GM18867 (cell line): ENCODE results near the gene SLC38A3.

ENCODE experiments used
- ATAC-seq: cut with Tn5 transposase; IDR thresholded peaks from one replicate; pipeline ENCODE4 v1.9.1; 2021; ENCODE audit warnings: mild to moderate bottlenecking, moderate library complexity; ENCODE audit not compliant: unreplicated experiment

Gene SLC38A3

GRCh38 chr3:50204804-50205412, at the start of gene SLC38A3:
TSS of gene SLC38A3 (plus strand) at chr3:50205271. CDS start at chr3:50214200, 8,929 bp downstream.
- ATAC-seq, result no peak

- ATAC-seq, result no peak
Observed at GRCh38 chr3:50155491-50155878, 49.6 kb upstream of the SLC38A3 start.

GRCh38 chr3:50155891-50156290, 49.2 kb upstream of the SLC38A3 start:
- ATAC-seq, result no peak

- ATAC-seq, result no peak
Observed at GRCh38 chr3:50156549-50157493, 48.2 kb upstream of the SLC38A3 start.

GRCh38 chr3:50157827-50158529, 47.1 kb upstream of the SLC38A3 start:
- ATAC-seq, result no peak

GRCh38 chr3:50158530-50159146, 46.4 kb upstream of the SLC38A3 start:
- no peak for ATAC-seq

- ATAC-seq, result no peak
Observed at GRCh38 chr3:50160561-50160983, 44.5 kb upstream of the SLC38A3 start.

GRCh38 chr3:50161320-50161719, 43.8 kb upstream of the SLC38A3 start:
- ATAC-seq, result no peak

- no peak for ATAC-seq
Observed at GRCh38 chr3:50162034-50162883, 42.8 kb upstream of the SLC38A3 start.

- no peak for ATAC-seq
Observed at GRCh38 chr3:50163572-50164455, 41.3 kb upstream of the SLC38A3 start.

- no peak for ATAC-seq
Observed at GRCh38 chr3:50164481-50164880, 40.6 kb upstream of the SLC38A3 start.

- ATAC-seq, result no peak
Observed at GRCh38 chr3:50164984-50165909, 39.8 kb upstream of the SLC38A3 start.

GRCh38 chr3:50165910-50166538, 39.0 kb upstream of the SLC38A3 start:
- no peak for ATAC-seq

GRCh38 chr3:50166620-50167019, 38.5 kb upstream of the SLC38A3 start:
- no peak for ATAC-seq

GRCh38 chr3:50167069-50167840, 37.8 kb upstream of the SLC38A3 start:
- no peak for ATAC-seq

GRCh38 chr3:50167841-50168209, 37.2 kb upstream of the SLC38A3 start:
- no peak for ATAC-seq

GRCh38 chr3:50168388-50168787, 36.7 kb upstream of the SLC38A3 start:
- no peak for ATAC-seq
